GM19099 (cell line): Measurements from ENCODE around the gene ARHGDIG.

Experiments
- POLR2A ChIP-seq: IDR thresholded peaks from 3 replicates; pipeline ENCODE4 v1.6.1; 2011; ENCODE audit warnings: low read depth; ENCODE audit not compliant: insufficient read length; ENCODE audit errors: extremely low read depth

The ARHGDIG gene

DNA sequence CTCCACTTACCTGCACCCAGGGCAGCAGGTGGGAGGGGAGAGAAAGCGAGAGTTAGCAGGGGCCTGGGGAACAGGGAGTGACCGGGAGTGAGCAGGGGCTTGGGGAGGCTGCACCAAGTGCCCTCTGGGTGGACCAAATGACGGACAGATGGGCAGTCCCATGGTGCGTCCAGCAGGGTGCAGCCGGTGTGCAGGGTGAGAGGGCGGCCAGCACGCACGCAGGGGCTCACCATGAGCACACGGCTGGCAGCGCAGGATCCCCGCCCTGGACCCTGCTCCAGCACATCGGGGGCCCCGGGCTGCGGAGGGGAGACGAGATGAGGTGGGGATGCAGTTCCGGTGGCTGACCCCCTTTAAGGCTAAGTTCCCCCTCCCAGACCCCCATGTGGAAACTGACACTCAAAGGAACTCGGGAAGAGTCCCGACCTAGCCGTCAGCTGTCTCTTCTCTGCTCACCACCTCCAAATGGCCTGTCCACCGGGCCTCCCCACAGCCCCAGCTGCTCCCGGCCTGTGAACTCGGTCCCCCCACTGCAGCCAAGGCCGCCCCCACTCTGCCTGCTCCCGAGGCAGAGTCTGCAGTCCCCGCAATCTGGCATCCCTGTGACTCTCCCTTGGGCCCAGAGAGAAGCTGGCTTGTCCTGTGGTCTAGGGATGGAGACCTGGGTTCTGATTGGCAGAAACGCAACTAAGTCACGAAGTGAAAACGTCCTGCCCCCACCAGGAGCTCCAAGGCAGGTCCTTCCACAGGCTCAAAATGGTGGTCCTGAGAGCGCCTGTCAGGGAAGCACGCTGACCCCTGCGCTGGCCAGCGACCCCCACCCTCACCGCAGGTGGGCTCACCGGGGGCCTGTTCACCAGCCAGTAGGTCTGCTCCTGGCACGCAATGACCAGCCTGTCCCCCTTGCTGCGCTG is 7.5 kb upstream of the ARHGDIG start:
- no peak for TF ChIP-seq POLR2A

DNA sequence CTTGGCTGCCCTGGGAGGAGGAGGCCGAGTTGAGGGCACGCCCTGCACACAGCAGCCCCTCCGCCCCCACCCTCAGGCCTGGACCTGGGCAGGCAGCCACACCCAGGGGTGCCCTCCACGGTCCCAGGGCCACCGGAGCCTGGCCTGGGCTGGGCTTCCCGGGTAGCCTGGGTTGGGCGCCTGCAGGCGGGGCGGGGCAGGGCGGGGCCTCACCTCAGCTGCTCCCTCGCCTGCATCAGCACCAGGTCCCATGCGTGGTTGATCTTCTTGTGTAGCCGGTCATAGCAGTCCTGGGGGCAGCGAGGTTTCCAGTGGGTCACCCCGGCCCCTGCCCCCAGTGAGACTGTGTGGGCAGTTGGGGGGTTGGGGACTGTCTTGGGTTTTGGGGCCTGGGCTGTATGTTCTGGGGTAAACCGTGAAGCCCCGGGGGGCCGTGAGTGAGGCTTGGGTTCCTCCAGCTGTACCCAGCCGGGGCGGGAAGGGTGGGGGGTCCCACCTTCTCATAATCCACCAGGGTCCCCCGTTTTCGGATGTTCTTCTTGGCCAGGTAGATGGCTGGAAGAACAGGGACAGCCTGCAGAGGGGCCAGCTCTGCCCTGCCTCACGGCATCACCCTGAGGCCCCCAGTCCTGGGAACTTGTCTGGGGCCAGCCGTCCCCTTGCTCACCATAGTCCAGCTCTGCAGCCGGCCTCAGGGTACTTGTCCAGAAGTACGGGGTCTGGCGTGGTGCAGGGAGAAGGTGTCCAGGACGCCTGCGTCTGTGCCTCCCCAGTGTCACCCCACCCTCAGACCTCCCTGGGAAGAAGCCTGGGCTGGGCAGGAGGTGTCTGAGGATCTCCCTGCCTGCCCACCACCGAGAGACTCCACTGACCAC is 6.6 kb upstream of the ARHGDIG start:
- TF ChIP-seq POLR2A: no peak

DNA sequence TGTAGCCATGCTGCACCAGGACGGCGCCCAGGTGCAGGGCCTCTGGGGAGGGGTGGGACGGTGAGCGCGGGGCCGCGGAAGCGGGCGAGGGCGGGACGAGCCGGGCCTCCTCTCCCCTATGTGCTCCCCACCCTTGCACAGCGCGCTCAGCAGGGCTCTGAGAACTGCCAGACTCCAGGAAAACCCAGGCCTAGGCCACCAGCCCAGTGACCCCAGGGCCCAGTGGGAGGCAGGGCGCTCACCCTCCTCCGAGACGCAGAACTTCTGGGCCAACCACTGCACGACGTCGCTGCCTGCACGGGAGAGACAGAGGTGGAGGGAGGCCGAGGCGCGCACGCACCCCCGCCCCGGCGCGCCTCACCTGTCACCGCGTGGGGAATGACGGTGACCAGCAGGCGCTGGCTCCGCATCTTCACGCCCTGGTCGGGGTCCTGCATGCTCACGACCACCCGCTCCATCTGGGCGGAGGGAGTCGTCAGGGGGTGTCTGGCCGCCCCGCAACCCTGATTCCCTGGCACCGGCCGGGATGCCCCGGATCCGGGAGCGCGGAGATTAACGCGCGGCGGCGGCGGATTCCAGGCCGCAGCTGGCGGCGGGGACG is 5.2 kb upstream of the ARHGDIG start:
- TF ChIP-seq POLR2A: no peak

DNA sequence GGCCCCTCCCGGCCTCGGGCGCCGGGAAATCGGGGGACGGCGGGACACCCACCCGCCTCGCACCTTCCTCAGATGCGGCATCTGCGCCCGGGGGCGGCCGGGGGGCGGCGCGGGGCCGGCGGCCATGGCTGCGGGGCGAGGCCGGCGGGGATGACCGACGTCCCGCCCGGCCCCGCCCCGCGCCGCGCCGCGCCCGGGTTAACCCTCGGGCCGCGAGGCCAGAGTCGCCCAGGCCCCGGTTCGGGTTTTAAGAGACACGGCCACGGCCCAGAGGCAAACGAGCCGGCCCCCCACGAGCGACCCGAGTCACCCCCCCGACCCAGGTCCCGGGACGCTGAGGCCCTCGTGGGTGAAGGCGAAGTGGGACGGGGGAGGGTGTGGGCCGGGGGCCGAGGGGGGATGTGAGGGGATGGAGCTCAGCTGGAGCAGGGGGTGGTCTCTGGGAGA is 4.6 kb upstream of the ARHGDIG start, which contains the start of gene RGS11:
Gene RGS11 (minus strand): TSS at position 159 of the 447 bp plus-strand sequence. CDS start 33 bp downstream, at position 126.
- no peak for TF ChIP-seq POLR2A

DNA sequence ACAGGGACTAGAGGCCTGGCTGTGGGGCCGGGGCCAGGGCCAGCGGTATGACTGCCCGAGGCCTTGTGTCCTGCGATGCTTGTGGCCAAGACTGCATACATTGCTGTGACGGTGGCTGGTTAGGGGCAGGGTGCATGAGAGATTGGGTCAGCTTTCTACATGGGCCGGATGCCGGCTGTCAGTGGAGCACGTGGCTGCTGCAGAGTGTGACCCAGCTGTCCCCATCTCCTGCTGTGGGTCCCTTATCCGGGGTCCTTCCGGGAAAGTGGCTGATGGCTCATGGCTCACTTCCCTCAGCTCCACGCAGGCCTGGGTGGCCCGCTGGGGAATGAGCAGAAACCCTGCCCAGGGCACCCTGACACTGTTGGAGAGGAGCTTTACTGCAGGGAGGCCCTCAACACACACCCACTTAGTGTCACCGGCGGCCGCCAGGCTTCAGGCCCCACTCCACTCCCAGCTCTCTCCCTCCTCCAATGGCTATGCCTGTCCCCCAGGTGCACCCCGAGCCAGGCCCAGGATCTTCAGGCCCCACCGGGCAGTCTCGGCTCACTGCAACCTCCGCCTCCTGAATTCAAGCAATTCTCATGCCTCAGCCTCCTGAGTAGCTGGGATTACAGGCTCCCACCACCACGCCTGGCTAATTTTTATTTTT is 3.8 kb upstream of the ARHGDIG start:
- no peak for TF ChIP-seq POLR2A

DNA sequence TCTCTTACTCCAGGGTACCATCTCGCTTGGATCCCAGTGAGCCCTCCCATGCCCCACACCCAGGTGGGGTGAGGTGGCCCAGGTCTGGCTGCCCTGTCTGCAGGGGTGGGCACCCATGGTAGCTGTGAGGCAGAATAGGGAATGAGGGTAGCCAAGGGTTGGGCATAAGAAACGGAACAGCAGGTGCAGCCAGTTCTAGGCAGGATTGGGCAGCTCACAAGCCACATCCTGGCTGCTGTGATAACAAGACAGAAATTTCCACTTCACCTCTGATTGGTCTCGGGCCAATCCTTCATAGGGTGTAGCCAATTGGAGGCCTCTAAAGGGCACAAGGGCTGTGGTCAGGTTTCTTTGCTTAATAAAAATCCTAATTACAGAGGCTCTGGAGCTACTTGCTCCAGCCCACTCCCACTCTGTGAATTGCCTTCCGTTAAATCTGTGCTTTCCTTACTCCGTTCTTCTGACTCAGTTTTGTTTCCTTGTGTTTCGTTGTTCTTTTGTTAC is 1.5 kb upstream of the ARHGDIG start:
- no peak for TF ChIP-seq POLR2A

DNA sequence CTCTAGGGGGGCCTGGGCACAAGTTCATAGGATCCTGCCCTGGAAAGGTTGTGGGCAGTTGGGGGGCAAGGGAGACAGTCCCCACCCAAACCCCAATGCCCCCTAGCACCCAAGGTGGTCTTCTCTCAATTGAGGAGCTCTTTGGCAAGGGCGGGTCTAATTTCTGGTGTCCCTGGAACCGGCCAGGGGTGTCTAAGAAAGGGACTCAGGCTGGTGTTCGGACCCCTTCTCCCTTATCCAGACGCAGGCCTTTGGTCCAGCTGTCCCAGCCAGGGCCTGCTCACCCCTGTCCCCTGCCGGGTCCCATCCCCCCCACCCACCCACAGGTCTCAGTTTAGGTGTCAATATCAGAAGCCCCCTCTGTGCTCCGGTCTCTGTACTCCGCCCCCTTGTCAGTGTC is 860 bp upstream of the ARHGDIG start:
- TF ChIP-seq POLR2A: no peak

DNA sequence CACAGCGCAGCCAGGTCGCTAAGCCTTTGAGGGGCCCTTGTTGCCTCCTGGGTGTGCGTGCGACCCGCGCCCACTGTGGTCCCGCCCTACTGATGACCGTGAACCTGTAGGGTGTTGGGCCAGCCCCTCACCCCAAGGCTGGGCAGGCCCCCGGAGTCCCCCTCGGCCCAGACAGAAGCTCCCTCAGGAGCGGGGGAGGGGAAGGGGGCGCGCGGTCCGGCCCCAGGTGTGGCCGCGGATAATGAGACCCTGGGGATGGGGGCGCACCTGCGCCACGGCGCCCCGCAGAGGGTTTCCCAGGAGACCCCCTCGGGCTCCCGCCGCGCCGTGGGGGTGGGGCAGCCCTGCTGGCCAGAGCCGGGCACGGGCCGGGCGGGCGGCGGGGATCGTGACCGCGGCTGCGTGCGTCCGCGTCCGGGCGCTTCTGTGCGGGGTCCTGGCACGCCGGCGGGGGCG is 358 bp upstream of the ARHGDIG start:
- no peak for TF ChIP-seq POLR2A

DNA sequence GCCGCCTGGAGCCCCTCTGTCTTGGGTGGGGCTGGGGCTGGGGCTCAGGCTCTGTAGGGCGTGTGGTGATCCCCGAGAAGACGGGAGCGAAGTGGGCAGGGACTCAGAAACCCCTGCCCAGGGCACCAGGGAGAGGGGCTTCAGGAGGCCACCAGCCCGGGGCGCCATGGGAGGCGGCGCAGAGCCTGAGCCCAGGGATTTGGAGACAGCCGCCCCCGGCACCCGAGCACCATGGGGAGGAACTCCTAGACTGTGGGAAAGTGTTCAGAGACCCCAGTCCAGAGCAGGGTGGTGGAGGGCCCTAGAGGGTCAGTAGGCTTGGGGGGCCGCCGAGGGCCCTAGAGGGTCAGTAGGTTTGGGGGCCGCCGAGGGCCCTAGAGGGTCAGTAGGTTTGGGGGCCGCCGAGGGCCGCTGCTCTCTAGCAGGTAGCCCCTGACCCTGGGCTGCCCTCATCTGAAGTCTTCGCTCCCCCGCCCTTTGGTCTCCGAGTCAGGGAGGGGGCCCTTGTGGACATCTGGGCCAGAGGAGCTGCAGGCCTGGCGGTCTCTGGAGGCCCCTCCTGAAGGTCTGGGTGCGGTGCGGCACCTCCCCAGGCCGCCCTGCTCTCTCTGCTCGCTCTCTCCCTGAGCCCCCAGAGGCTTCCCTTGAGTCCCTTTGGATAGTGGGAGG is 734 bp downstream of the ARHGDIG start:
- no peak for TF ChIP-seq POLR2A

DNA sequence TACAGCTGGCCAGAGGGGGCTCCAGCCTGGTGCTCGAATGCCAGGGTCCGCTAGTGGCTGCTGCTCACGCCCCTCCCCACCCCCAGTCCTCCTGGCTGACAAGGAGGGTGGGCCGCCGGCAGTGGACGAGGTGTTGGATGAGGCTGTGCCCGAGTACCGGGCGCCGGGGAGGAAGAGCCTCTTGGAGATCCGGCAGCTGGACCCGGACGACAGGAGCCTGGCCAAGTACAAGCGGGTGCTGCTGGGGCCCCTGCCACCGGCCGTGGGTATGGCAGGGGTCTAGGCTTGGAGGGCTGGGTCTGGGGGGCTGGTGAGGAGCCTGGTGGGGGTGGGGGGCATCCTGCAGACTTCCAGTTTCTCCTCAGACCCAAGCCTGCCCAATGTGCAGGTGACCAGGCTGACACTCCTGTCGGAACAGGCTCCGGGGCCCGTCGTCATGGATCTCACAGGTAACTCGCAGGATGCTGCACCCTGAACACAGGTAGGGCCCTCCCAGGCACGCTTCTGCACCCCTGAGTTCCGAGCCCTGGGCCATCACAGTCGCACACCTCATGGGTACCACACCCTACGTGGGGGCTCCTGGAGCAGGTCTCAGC is 1.4 kb downstream of the ARHGDIG start:
- TF ChIP-seq POLR2A: no peak

DNA sequence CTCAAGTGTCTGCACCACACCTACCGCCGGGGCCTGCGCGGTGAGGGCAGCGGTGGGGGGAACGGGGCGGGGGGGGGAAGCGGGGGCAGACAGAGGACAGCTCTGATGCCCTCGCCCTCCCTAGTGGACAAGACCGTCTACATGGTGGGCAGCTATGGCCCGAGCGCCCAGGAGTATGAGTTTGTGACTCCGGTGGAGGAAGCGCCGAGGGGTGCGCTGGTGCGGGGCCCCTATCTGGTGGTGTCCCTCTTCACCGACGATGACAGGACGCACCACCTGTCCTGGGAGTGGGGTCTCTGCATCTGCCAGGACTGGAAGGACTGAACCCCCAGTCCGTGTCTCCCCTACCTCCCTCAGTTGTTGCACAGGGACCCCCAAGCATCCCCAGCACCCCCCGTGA is 2.1 kb downstream of the ARHGDIG start:
- TF ChIP-seq POLR2A: no peak

DNA sequence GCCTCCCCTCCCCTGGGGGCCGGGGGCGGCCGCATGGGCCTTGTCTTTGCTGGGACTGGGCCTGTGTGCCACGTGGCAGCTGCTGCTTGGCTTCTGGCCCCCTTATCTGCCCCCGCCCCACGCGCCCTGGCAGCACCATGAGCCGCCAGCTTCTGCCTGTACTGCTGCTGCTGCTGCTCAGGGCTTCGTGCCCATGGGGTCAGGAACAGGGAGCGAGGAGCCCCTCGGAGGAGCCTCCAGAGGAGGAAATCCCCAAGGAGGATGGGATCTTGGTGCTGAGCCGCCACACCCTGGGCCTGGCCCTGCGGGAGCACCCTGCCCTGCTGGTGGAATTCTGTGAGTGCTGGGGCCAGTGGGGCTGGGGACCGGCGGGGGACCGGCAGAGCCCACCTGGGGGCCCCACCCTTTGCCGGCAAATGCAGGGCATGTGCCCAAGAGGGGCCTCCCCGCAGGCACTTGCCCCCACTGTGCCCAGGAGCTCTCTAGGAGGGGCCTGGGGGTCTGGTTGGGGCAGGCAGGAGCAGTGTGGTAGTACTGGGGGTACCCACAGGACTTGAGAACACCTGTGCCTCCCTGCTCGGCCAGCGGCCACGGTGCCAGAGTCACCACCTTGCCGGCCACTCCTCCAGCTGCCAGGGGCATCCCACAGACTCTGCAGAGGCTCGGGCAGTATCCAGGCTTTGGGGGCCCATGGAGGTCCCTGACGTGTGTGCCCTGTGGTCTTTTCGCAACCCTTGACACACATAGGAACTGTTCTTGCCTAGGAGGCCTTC is 2.8 kb downstream of the ARHGDIG start, which contains the start of gene PDIA2:
Gene PDIA2 (plus strand): TSS at position 132 of the 773 bp plus-strand sequence. CDS start 6 bp downstream, at position 138.
- TF ChIP-seq POLR2A: no peak
